Measurements from ENCODE around the gene ZNF488.

ZNF488 gene

DNA sequence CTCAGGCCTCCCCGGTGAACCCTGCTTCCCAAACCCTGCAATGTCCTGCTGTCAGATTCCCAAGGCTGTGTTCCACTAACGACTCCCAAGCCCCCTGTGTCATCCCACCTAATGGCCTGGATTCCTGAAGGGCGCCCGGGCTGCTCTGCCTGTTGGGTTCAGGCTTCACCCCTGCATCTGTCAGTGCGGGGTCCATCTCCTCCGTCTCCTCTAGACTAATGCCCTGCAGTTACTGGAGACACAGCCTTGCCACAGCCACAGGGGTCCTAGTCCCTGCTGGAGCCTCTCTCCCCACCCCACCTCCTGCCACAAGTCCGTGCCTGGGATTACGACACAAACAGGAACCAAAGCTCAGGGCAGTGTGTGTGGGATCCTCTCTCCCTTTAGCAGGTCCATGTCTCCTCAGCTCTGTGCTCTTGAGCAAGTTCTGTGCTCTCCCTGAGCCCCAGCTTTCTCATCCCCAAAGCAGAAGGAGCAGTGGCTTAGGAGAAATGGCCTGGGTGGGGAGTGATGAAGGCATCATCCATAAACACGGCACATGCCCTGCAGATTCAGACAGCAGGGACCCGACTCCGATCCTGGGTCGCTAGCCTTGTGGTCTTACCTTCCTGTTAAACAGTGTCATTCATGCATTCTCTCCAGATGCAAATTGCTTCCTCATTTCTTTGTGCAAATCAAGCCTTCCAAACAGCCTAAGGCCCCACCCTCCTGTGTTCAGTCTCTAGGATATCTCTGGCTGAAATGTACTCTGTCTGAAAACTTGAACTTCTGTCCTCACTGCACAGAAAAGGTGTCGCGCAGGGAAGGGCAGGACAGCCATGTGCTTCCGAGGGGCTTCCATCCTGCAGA lies 44.1 kb downstream of the ZNF488 start:
- TF ChIP-seq, protein P1, sequence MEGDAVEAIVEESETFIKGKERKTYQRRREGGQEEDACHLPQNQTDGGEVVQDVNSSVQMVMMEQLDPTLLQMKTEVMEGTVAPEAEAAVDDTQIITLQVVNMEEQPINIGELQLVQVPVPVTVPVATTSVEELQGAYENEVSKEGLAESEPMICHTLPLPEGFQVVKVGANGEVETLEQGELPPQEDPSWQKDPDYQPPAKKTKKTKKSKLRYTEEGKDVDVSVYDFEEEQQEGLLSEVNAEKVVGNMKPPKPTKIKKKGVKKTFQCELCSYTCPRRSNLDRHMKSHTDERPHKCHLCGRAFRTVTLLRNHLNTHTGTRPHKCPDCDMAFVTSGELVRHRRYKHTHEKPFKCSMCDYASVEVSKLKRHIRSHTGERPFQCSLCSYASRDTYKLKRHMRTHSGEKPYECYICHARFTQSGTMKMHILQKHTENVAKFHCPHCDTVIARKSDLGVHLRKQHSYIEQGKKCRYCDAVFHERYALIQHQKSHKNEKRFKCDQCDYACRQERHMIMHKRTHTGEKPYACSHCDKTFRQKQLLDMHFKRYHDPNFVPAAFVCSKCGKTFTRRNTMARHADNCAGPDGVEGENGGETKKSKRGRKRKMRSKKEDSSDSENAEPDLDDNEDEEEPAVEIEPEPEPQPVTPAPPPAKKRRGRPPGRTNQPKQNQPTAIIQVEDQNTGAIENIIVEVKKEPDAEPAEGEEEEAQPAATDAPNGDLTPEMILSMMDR (conservative IDR thresholded peaks at IDR 0.05; ENCODE audit: low read depth, low read length), result no peak
- H3K4me3 ChIP-seq (ENCODE audit: low read length), result no peak overlapping the region
- DNase-seq (ENCODE audit: low read depth), result no peak

DNA sequence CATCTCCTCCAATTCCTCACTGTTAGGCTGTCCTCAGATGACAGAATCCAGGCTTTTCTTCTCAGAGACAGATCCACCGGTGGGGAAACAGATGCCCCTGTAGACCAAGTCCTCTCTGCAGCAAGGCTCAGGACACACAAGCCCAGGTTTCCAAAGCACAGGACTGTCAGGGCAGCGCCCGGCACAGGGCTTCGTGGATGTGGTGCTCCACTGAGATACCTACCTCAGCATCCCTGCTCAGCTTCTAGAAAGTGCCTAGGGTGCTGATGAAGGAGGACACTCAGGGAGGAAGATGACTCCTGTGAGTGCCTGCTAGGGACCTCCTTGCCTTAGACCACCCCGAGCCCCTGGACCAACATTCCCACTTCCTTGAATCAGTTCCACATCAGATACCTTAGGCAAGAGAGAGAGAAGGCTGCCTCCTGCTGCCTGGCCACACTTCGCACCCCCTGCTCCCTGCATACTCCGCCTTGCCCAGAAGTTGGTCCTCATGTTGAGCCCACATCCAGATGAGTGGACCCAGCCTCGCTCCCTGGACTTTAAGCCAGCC lies 44.8 kb downstream of the ZNF488 start:
- no peak overlapping the region for H3K4me3 ChIP-seq (ENCODE audit: low read length)
- TF ChIP-seq, protein P1 (conservative IDR thresholded peaks at IDR 0.05; ENCODE audit: low read depth, low read length), result no peak
- DNase-seq (ENCODE audit: low read depth), result no peak

DNA sequence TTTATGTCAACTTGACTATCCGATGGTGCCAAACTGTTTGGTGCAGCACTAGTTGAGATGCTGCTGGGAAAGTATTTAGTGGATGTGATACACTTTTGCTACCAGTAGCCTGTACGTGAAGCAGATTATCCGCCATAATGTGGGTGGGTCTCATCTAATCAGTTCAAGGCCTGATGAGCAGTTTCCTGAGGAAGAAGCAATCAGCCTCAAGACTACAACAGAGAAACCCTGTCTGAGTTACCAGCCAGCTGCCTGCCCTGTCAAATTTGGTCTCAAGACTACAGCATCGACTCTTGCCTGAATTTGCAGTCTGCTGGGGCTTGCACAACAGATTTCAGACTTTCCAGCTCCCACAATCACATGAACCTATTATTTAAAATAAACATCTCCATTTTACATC lies 46.8 kb downstream of the ZNF488 start:
- no peak for DNase-seq (ENCODE audit: low read depth)
- H3K4me3 ChIP-seq (ENCODE audit: low read length), result no peak overlapping the region
- TF ChIP-seq, protein P1 (conservative IDR thresholded peaks at IDR 0.05; ENCODE audit: low read depth, low read length), result no peak

DNA sequence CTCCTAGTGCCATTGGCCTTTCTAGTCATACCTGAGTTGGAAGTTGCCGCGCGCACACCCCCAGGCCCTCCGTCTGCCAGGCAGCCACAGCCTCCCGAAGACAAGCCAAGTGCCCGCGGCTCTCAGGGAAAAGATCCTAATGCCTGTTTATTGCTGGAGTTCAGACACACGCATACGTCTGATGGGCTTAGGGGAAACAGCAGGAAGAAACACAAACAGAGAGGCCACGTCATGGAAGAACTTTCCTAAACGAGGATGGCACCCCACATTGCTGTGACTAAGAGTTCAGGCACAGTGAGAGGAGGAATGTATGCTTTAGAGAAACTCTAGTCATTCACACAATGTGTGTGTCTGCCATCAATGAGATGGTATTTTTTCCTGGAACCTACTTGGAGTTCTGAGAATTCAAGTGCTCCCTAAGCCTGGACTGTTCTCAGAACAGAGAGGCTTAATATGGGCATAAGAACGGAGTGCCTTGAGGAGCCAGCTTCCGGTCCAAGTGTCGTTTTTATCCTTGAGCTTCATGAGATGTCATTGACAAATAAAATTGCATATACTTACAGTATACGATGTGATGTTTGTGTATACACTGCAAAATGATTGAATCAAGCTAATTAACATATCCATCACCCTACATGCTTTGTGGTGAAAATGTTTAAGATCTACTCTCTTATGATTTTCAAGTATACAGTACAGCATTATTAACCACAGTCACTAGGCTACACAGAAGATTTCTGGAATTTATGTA lies 47.5 kb downstream of the ZNF488 start:
- H3K4me3 ChIP-seq (ENCODE audit: low read length), result no peak overlapping the region
- DNase-seq (ENCODE audit: low read depth), result no peak
- TF ChIP-seq, protein P1 (conservative IDR thresholded peaks at IDR 0.05; ENCODE audit: low read depth, low read length), result no peak

DNA sequence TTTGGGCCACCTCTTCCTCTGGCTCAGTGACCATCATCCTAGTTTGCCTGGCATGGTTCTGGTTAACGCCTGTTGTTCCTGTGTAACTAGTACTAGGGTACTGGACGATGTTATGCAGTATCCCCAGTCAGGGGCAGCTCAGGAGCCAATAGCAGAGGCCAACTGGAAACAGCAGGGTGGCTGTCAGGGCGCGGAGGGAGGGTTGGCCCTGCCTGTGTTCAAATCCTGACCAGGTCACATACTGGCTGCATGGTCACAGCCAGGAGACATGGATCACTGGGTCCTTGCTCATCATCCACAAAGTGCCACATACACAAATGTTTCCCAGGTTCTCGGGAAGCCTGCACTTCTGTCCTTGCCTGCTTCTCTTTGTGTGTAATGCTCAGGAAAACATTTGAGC lies 48.2 kb downstream of the ZNF488 start:
- DNase-seq (ENCODE audit: low read depth), result no peak
- TF ChIP-seq, protein P1 (conservative IDR thresholded peaks at IDR 0.05; ENCODE audit: low read depth, low read length), result no peak
- H3K4me3 ChIP-seq (ENCODE audit: low read length), result no peak overlapping the region

DNA sequence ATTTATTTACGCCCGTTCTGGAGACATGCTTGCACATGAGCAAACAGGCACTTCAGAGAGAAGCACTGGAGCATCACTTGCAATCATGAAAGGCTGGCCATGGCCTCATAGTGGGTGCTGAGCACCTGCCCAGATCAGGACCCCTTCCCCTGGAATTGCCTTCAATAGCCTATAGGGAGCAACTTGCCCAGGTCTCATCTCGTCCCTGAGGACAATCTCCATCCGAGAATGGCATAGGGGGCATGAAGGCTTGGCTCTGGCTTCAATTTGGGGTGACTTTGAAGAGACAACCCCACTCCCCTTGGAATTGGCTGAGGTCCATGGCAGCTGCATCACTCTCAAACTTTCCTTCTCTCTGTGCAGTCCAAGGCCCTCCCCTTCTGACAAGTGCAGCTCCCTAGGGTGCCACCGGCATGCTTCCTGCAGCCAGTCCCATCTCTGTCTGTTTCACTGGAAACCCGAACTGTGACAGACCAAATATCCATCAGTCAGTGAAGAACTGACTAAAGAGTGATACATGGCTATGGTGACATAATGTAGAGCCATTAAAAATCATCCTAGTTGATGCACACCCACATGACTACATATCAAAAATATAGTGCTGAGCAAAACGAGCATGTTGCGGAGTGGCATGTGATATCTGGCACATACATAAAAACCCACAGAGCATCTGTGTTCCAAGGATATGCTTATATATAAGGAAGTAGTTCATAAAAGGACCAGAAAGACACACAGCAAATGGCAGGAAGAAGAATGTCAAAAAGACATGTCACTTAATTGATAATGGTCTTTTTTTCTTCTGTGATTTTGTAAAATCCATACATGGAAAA lies 49.4 kb downstream of the ZNF488 start:
- H3K4me3 ChIP-seq (ENCODE audit: low read length), result no peak overlapping the region
- no peak for DNase-seq (ENCODE audit: low read depth)
- TF ChIP-seq, protein P1 (conservative IDR thresholded peaks at IDR 0.05; ENCODE audit: low read depth, low read length), result no peak
